HG03097 (cell line): ENCODE data around the gene CD109.
"Not testable (repeated sequence)": the region's sequence is repeated elsewhere in the genome, so short reads cannot be mapped to it uniquely, and the experiment has no call there.

Source experiments
- ATAC-seq: cut with Tn5 transposase; IDR thresholded peaks from one replicate; pipeline ENCODE4 v1.9.1; 2021; ENCODE audit not compliant: unreplicated experiment, low FRiP score

Gene CD109

DNA sequence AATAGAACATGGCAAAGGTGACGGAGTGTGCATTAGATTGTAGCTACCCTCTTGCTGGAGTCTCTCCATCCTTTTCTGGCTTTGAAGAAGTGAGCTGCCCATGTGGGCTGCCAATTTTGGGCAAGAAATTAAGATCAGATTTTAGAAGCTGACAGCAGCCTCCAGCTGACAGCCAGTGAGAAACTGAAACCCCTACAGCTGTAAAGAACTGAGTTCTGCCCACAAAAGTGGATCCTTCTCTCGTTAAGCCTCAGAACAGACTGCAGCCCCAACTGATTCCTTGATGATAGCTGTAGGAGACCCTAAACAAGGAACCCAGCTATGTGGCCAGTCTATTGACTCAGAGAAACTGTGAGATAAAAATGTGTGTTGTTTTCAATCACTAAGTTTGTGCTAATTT lies 134.1 kb downstream of the CD109 start:
- no peak for ATAC-seq

DNA sequence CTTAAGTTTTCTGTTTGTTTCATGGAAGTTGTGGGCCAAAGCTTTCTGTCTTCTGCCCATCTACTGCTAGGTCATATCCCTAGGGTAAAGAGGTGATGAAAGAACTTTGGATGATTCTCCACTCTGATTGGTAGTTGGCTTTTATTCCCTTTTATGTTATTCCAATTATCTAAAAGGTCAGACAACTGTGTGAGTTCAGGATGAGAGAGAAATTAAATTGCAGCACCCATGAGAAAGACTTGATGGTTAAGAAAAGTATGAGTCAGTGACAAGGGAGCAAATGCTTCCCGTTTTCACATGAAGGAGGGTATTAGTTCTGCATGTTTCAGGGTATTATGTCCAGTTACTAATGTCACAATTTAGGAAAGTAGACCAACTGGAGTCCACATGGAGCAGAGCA lies 136.3 kb downstream of the CD109 start:
- ATAC-seq, result no peak

DNA sequence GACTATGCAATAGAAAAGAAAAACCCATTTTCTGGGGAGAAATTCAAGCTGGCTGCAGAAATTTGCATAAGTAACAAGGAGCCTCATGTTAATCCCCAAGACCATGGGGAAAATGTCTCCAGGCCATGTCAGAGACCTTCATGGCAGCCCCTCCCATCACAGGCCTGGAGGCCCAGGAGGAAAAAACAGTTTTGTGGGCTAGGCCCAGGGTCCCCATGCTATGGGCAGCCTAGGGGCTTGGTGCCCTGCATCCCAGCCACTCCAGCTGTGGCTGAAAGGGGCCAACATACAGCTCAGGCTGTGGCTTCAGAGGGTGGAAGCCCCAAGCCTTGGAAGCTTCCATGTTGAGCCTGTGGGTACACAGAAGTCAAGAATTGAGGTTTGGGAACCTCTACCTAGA lies 148.7 kb downstream of the CD109 start:
- ATAC-seq, result not testable (repeated sequence)

DNA sequence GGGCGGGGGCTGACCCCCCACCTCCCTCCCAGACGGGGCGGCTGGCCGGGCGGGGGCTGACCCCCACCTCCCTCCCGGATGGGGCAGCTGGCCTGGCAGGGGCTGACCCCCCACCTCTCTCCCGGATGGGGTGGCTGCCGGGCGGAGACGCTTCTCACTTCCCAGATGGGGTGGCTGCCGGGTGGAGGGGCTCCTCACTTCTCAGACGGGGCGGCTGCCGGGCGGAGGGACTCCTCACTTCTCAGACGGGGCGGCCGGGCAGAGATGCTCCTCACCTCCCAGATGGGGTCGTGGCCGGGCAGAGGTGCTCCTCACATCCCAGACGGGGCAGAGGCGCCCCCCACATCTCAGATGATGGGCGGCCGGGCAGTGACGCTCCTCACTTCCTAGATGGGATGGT lies 155.0 kb downstream of the CD109 start:
- not testable (repeated sequence) for ATAC-seq

DNA sequence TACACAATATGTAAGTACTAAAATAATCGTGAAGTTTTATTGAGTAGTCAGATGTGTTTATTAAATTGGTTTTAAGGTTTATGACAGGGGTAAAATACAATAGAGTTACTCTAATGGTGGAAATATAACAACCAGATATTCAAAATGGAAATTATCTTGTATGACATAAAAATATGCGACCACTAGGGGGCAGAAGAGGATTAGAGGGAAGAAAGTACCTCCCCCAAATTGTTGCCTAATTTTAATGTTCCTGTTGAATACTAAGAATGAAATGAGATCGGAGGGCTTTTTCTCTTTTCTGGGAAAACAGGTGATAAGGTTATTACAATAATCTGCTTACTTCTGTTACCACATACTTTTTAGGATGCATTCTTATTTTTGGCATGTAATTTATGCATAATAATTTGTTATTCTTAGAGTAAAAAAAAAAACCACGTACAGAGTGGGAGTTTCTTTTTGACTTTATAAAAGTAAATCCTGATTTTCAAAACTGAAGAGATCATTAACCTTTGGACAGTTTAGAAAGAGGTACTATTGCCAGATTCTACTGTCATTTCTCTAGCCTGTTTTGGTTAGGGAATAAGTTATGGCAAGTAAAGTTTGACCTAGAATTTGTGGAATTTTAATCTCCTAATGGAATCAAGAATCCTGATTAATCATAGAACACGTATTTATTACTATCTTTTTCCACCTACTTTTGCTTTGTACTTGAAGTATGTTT lies 159.2 kb downstream of the CD109 start:
- ATAC-seq, result no peak

DNA sequence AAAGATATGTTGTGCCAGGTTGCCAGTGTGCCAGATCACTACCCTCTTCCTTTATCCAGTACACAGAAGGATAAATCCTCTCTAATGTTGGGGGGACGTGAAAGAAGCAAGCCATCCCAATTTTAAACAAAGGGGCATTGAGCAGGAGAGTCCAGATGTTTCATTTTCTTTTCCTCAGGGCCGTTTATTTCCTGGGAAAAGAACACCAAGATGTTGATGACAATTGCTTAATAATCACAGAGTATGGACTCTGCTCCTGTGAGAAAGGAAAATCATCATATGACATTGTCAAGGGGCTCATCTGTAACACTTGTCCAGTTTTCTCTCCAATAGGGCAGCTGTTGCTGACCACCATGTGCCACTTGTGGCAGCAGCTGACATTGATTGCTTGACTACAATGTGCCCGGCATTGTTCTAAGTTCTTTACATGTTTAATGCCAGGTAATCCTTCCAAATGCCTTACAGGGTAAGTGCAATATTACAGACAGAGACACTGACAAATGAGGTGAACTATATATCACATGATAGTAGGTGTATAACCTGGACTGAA lies 161.4 kb downstream of the CD109 start:
- ATAC-seq, result no peak

DNA sequence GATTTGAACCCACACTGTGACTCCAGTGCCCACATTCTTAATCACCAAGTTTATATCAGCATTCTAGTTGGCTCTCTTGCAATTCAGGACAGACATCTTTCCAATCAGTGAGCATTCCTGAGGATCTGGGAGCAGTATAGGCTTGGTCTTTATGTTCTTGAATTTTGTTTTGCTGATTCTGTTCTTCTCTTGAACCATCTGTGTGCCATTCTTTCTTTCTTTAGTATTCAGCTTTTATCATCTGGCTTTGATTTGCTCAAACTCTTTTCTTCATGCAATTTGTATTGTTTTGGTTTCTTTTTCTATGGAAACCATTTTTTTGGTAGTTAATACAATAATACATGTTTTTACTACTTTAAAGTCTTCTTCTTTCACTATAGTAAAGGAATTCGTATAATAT lies 162.4 kb downstream of the CD109 start:
- ATAC-seq, result no peak

DNA sequence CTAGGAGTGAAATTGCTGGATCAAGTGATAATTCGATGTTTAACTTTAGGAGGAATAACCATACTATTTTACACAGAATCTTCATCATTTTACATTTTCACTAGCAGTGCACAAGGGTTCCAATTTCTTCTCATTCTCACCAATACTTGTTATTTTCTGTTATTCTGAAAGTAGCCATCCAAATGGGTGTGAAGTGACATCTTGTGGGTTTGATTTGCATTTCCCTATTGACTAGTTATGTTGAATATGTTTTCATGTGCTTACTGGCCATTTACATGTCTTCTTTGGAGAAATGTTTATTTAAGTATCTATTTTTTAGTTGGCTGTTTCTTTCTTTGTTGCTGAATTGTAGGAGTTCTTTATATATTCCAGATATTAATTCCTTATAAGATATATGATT lies 164.3 kb downstream of the CD109 start:
- ATAC-seq, result no peak

DNA sequence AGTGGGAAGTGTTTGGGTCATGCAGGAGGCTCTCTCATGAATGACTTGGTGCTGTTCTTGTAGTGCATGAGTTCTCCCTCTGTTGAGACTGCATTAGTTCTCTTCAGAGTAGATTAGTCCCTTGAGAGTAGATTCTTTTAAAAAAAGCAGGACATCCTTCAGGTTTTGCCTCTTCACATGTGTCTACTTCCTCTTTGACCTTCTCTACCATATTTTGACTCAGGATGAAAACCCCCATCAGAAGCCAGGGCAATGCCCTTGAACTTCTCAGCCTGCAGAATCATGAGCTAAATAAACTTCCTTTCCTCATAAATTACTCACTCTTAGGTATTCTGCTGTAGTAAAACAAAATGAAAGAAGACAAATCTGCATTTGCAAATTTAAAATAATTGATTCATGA lies 170.3 kb downstream of the CD109 start:
- ATAC-seq, result no peak

DNA sequence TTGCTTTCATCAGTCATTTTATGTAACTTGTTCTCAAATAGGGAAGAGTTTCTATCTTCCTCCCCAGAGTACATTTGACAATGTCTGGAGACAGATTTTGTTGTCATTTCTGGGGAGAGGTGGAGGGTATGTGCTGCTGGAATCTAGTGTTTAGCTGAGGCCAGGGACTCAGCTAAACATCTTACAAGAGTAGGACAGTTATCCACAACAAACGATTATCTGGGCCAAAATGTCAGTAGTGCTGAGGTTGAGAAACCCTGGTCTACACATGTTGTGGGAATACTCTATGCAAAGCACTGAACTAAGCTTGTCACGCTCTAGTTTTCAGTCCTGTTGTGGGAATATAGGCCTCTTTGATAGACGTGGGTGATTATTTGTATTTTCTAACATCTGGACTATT lies 171.4 kb downstream of the CD109 start:
- ATAC-seq, result no peak

DNA sequence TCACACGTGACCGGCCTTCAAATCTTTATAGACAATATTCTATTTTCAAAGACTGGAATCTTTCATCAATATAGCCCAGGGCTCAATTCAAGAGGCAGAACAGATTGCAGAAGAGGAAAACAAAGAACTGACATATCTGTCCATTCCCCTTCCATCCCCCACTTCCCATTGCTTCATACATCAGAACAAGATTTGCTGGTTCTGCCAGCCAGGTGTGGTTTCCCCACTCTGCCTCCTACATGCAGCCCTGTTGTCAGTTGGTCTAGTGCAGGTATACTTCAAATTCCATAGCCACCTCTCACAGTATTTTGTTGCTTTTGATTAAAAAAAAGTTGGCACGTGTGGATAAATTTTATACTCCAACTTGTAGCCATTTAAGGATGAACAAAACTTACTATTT lies 174.9 kb downstream of the CD109 start:
- no peak for ATAC-seq

DNA sequence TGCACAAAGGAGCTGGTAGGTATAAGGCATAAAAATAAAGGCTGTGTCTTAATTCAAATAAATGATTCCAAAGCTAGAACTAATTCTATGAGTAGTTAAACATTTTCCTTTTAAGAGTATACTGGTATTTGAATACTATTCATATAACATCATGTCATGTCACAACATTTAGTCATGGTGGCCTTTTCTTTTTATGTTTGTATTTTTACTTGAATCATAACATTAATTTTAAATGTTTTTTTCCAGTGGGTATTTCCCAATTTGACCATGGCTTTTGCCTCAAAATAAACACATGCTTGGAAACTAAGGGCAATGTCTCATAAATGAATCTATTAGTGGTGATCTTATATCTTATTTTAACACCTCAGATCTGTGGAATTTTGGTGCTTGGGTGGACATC lies 177.1 kb downstream of the CD109 start:
- ATAC-seq, result no peak
